H9 (cell line): ENCODE data around the gene TPCN2. TPM values are rescaled to one million over a fixed set of nuclear protein-coding genes. Genes with fewer than 3 reads are reported as not detected.
A peak's percentile ranks its signal among the peaks of the same experiment; 100 is the strongest.

Experiments
- DNase-seq: peaks from one replicate; pipeline ENCODE4 v3.0.0-alpha.2; 2017
- H2AFZ ChIP-seq: one replicate; pipeline ENCODE4 v1.6.1; 2013; ENCODE audit warnings: mild to moderate bottlenecking, low read length, control low read depth, moderate library complexity
- H2AK5ac ChIP-seq: 2 replicates; pipeline ENCODE4 v1.6.1; 2013; ENCODE audit warnings: low read length, control low read depth, mixed read lengths; ENCODE audit not compliant: insufficient read length
- H2BK120ac ChIP-seq: one replicate; pipeline ENCODE4 v1.6.1; 2013; ENCODE audit warnings: low read depth, mild to moderate bottlenecking, low read length, control low read depth, inconsistent platforms; ENCODE audit not compliant: poor library complexity, severe bottlenecking
- H2BK12ac ChIP-seq: 2 replicates; pipeline ENCODE4 v1.6.1; 2013; ENCODE audit warnings: low read length, control low read depth, mixed read lengths, low read depth; ENCODE audit not compliant: insufficient read length
- H2BK15ac ChIP-seq: 2 replicates; pipeline ENCODE4 v1.6.1; 2013; ENCODE audit warnings: low read depth, low read length, control low read depth
- H2BK20ac ChIP-seq: one replicate; pipeline ENCODE4 v1.6.1; 2013; ENCODE audit warnings: low read depth, mild to moderate bottlenecking, low read length, control low read depth, inconsistent platforms; ENCODE audit not compliant: poor library complexity, severe bottlenecking
- H2BK5ac ChIP-seq: 2 replicates; pipeline ENCODE4 v1.6.1; 2013; ENCODE audit warnings: low read length, control low read depth, mixed read lengths; ENCODE audit not compliant: insufficient read length
- H3K14ac ChIP-seq: 2 replicates; pipeline ENCODE4 v1.6.1; 2013; ENCODE audit warnings: low read length, control low read depth; ENCODE audit not compliant: insufficient read depth
- H3K18ac ChIP-seq: 2 replicates; pipeline ENCODE4 v1.6.1; 2013; ENCODE audit warnings: low read depth, mild to moderate bottlenecking, mixed read lengths, low read length, control low read depth; ENCODE audit not compliant: insufficient read length
- H3K23ac ChIP-seq: 2 replicates; pipeline ENCODE4 v1.6.1; 2013; ENCODE audit warnings: low read length, control low read depth, mixed read lengths, low read depth; ENCODE audit not compliant: insufficient read length
- H3K23me2 ChIP-seq: 2 replicates; pipeline ENCODE4 v1.6.1; 2013; ENCODE audit warnings: low read depth, mild to moderate bottlenecking, mixed read lengths, low read length, control low read depth; ENCODE audit not compliant: insufficient read length, poor library complexity, severe bottlenecking
- H3K27ac ChIP-seq: 2 replicates; pipeline ENCODE4 v1.5.1; 2013; ENCODE audit warnings: low read length, control low read depth, mixed read lengths, low read depth; ENCODE audit not compliant: insufficient read length
- H3K27me3 ChIP-seq: 2 replicates; pipeline ENCODE4 v1.6.1; 2013; ENCODE audit warnings: low read length, control low read depth, inconsistent platforms; ENCODE audit not compliant: insufficient read depth
- H3K4ac ChIP-seq: 2 replicates; pipeline ENCODE4 v1.6.1; 2013; ENCODE audit warnings: low read depth, mild to moderate bottlenecking, control low read depth, inconsistent platforms, low read length, moderate library complexity
- H3K4me1 ChIP-seq: 2 replicates; pipeline ENCODE4 v1.6.1; 2013; ENCODE audit warnings: low read length, control low read depth, inconsistent platforms; ENCODE audit not compliant: insufficient read depth
- H3K4me2 ChIP-seq: 2 replicates; pipeline ENCODE4 v1.6.1; 2013; ENCODE audit warnings: low read length, control low read depth, mixed read lengths; ENCODE audit not compliant: insufficient read length, insufficient read depth
- H3K56ac ChIP-seq: 2 replicates; pipeline ENCODE4 v1.6.1; 2013; ENCODE audit warnings: low read depth, mild to moderate bottlenecking, mixed read lengths, low read length, control low read depth; ENCODE audit not compliant: insufficient read length
- H3K79me1 ChIP-seq: 2 replicates; pipeline ENCODE4 v1.6.1; 2013; ENCODE audit warnings: low read depth, mild to moderate bottlenecking, moderate library complexity, low read length, control low read depth, inconsistent platforms; ENCODE audit not compliant: insufficient read depth, poor library complexity, severe bottlenecking
- H3K79me2 ChIP-seq: 2 replicates; pipeline ENCODE4 v1.6.1; 2013; ENCODE audit warnings: low read length, control low read depth, inconsistent platforms; ENCODE audit not compliant: insufficient read depth
- H3K9ac ChIP-seq: 2 replicates; pipeline ENCODE4 v1.6.1; 2013; ENCODE audit warnings: low read length, control low read depth, mixed read lengths; ENCODE audit not compliant: insufficient read length; ENCODE audit errors: extremely low read depth
- H3K9me3 ChIP-seq: one replicate; pipeline ENCODE4 v1.6.1; 2013; ENCODE audit warnings: low read depth, low read length, inconsistent platforms; ENCODE audit not compliant: control insufficient read depth
- H3T11ph ChIP-seq: one replicate; pipeline ENCODE4 v1.6.1; 2013; ENCODE audit warnings: mild to moderate bottlenecking, low read length, control low read depth, inconsistent platforms
- H4K20me1 ChIP-seq: one replicate; pipeline ENCODE4 v1.6.1; 2013; ENCODE audit not compliant: control insufficient read depth, insufficient read length, insufficient read depth
- H4K5ac ChIP-seq: 2 replicates; pipeline ENCODE4 v1.6.1; 2013; ENCODE audit warnings: low read depth, mild to moderate bottlenecking, mixed read lengths, low read length, control low read depth; ENCODE audit not compliant: insufficient read length
- H4K8ac ChIP-seq: replicated peaks from 2 replicates; pipeline ENCODE4 v1.6.1; 2013; ENCODE audit warnings: low read length, control low read depth, mixed read lengths, low read depth; ENCODE audit not compliant: insufficient read length
- H4K91ac ChIP-seq: 2 replicates; pipeline ENCODE4 v1.6.1; 2013; ENCODE audit warnings: low read depth, mild to moderate bottlenecking, moderate library complexity, mixed read lengths, low read length, control low read depth; ENCODE audit not compliant: insufficient read length
- H3K27ac Mint-ChIP-seq, 3 experiments: 2 replicates in 2 of 3; 3 replicates in 1 of 3; pipeline ENCODE4 v1.8.0; 2020 to 2021; ENCODE audit warnings: mixed read lengths in 3 of 3, mild to moderate bottlenecking in 1 of 3, moderate library complexity in 1 of 3
- H3K27me3 Mint-ChIP-seq: 2 replicates; pipeline ENCODE4 v1.8.0; 2021; ENCODE audit warnings: low read depth, mild to moderate bottlenecking, moderate library complexity, mixed read lengths
- H3K36me3 Mint-ChIP-seq, 3 experiments: 2 replicates in 2 of 3; 3 replicates in 1 of 3; pipeline ENCODE4 v1.8.0; 2020 to 2021; ENCODE audit warnings: low read depth in 3 of 3, mixed read lengths in 3 of 3; ENCODE audit not compliant: insufficient read depth in 1 of 3
- H3K4me1 Mint-ChIP-seq, 2 experiments: 2 replicates each; pipeline ENCODE4 v1.8.0; 2020; ENCODE audit warnings: mixed read lengths in 2 of 2
- H3K4me3 Mint-ChIP-seq, 2 experiments: 2 replicates in 1 of 2; 3 replicates in 1 of 2; pipeline ENCODE4 v1.8.0; 2020 to 2021; ENCODE audit warnings: mild to moderate bottlenecking in 2 of 2, mixed read lengths in 2 of 2, moderate library complexity in 1 of 2
- H3K9me3 Mint-ChIP-seq, 2 experiments: 2 replicates in 1 of 2; 3 replicates in 1 of 2; pipeline ENCODE4 v1.8.0; 2020; ENCODE audit warnings: mild to moderate bottlenecking in 2 of 2, mixed read lengths in 2 of 2, moderate library complexity in 1 of 2
- WGBS: extraction: QIAGEN DNeasy Blood & Tissue Kit; methylation state at CpG from one replicate; pipeline ENCODE4 v1.1.7; 2013; ENCODE audit warnings: missing lambda C conversion rate, low lambda C conversion rate, mixed read lengths; ENCODE audit not compliant: insufficient read length; ENCODE audit errors: extremely low coverage; 5-methylcytosine and 5-hydroxymethylcytosine counted together
- total RNA-seq: library from RNA; stranded (reverse); gene quantifications from 2 replicates; pipeline ENCODE4 v1.2.1, GENCODE V29; 2021
- TF ChIP-seq, protein P1 (sequence below): fragments of 200-600 bp; sonication (generic); conservative IDR thresholded peaks from 3 replicates; pipeline ENCODE4 v1.8.0; 2021; ENCODE audit warnings: antibody characterized with exemption, mild to moderate bottlenecking

Gene TPCN2
- total RNA-seq, 1 experiment from 2014 or later = 16.8 TPM

DNA sequence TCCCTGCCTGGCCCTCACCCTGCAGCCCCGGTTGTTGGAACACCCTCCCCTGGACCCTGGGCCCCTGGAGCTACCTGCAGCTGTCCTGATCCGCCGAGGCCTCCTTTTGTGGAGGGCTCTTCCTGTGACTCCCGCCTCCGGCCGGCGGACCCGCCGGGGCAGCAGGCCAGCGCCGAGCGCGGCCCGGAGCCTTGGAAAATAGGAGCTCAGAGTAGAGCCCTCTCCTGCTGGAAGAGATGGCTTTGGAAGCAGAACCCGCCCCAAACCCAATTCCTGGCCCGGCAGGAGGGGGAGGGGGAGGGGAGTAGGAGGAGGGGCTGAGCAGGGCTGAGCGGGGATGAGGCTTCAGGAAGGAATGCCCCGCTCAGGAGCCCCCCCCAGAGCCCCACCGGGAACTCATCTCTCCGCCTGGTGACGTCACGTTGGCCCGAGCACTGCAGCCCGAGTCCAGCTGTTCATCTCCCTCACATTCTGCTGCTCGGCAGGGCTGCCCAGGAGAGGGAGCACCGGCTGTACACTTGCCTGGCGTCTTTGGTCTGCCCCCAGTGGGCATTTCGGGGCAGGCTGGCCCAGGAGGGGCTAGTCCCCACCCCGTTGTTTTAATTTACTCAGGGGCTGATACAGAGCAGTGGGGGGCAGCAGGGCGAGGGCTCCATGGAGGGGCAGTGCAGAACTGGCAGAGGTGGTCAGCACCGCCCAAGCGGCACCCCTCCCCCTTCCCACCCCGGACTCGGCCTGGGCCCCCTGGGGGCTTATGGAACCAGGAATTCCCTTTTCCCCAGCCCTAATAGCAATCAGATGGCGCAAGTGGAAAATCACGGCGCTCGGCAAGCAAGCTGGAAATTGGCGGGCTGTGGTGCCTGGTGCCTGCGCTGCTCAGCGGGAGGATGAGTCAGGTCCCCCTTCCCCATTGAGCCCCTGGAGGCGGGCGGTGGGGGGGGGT is 35.5 kb upstream of the TPCN2 start, which contains the start of gene MRGPRF:
MRGPRF (minus strand) TSS at position 238 of the 943 bp plus-strand sequence. CDS start 3,345 bp downstream, outside the sequence.
- H4K20me1 ChIP-seq = no peaks in the 10 kb centered on the region
- H3K27me3 ChIP-seq = no peaks in the 10 kb centered on the region
- no peak within 1 kb of the TSS for H3K23ac ChIP-seq
- TF ChIP-seq, protein P1, sequence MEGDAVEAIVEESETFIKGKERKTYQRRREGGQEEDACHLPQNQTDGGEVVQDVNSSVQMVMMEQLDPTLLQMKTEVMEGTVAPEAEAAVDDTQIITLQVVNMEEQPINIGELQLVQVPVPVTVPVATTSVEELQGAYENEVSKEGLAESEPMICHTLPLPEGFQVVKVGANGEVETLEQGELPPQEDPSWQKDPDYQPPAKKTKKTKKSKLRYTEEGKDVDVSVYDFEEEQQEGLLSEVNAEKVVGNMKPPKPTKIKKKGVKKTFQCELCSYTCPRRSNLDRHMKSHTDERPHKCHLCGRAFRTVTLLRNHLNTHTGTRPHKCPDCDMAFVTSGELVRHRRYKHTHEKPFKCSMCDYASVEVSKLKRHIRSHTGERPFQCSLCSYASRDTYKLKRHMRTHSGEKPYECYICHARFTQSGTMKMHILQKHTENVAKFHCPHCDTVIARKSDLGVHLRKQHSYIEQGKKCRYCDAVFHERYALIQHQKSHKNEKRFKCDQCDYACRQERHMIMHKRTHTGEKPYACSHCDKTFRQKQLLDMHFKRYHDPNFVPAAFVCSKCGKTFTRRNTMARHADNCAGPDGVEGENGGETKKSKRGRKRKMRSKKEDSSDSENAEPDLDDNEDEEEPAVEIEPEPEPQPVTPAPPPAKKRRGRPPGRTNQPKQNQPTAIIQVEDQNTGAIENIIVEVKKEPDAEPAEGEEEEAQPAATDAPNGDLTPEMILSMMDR = peak; percentile 63
- H3K56ac ChIP-seq = no peak within 1 kb of the TSS
- H2BK5ac ChIP-seq = no peak within 1 kb of the TSS
- H3K79me2 ChIP-seq = no peaks in the 10 kb centered on the region
- H3K4me2 ChIP-seq = peak within 1 kb of the TSS; percentile 60
- H2BK12ac ChIP-seq = no peak within 1 kb of the TSS
- Mint-ChIP-seq H3K4me1 (peaks cover 30 to 31% of the 10 kb centered on the region in 2 experiments), H3K9me3 (peaks cover 0 to 3% of the 10 kb centered on the region in 2 experiments; a peak in 1 of 5 replicates), H3K36me3 (no peaks in the 10 kb centered on the region), H3K27me3 (peaks cover 12% of the 10 kb centered on the region), H3K27ac (peak within 1 kb of the TSS in 1 of 3 experiments; percentile 55; a peak in 2 of 7 replicates), H3K4me3 (peak within 1 kb of the TSS; percentile 52 to 70)
- H4K5ac ChIP-seq = no peak within 1 kb of the TSS
- H2BK15ac ChIP-seq = no peak within 1 kb of the TSS
- H2AK5ac ChIP-seq = no peak within 1 kb of the TSS
- WGBS = no CpG with 5 or more reads among the region's 43 CpGs
- peaks cover 2% of the 10 kb centered on the region; the same call in 1 of the 2 replicates for H3K4me1 ChIP-seq
- no peak within 1 kb of the TSS for H4K91ac ChIP-seq
- H2AFZ ChIP-seq = no peak within 1 kb of the TSS
- H2BK20ac ChIP-seq = no peak within 1 kb of the TSS
- no peaks in the 10 kb centered on the region for H3K9me3 ChIP-seq
- H3K14ac ChIP-seq = peak within 1 kb of the TSS; percentile 72
- H3K27ac ChIP-seq = no peak within 1 kb of the TSS
- H3K9ac ChIP-seq = no peak within 1 kb of the TSS
- H3T11ph ChIP-seq = no peak within 1 kb of the TSS
- H3K23me2 ChIP-seq = peaks cover 22% of the 10 kb centered on the region
- peak; percentile 75 for DNase-seq
- H2BK120ac ChIP-seq = no peak within 1 kb of the TSS
- H3K4ac ChIP-seq = no peak within 1 kb of the TSS
- peak within 1 kb of the TSS; percentile 54 for H3K18ac ChIP-seq
- H4K8ac ChIP-seq = no peak within 1 kb of the TSS
- H3K79me1 ChIP-seq = no peaks in the 10 kb centered on the region
